Measurements from ENCODE around the gene CDH4.

GRCh38 chr20:61880706-61881105, 628.6 kb downstream of the CDH4 start:
- TF ChIP-seq POLR2A (IDR thresholded peaks at IDR 0.05), result no peak
- no peak for TF ChIP-seq CTCF (IDR thresholded peaks at IDR 0.05)
